Activated CD4-positive, alpha-beta memory T cell treated with anti-CD3 and anti-CD28 coated beads, Interleukin-2, amount 10 ng/mL, durations not matched to agents 7 days and 5 days (primary cell): ENCODE measurements around the gene ACOX2. TPM values are rescaled to one million over a fixed set of nuclear protein-coding genes. Genes with fewer than 3 reads are reported as not detected.

Experiments used
- CTCF ChIA-PET: fragments of 350-600 bp; sonication (Branson Sonifier 250); formaldehyde crosslinking; loops from one replicate; lab custom pipeline; 2021; ENCODE audit warnings: antibody characterized with exemption, inconsistent platforms; lab: Charles Lee
- POLR2A ChIA-PET: fragments of 350-600 bp; sonication (Branson Sonifier 250); formaldehyde crosslinking; loops from one replicate; lab custom pipeline; 2021; ENCODE audit warnings: antibody characterized with exemption; lab: Charles Lee
- DNase-seq: peaks from one replicate; pipeline ENCODE4 v3.0.0-alpha.2; 2020
- H3K27ac Mint-ChIP-seq: one replicate; pipeline ENCODE4 v1.8.0; 2021; ENCODE audit warnings: mild to moderate bottlenecking, mixed read lengths
- H3K27me3 Mint-ChIP-seq: one replicate; pipeline ENCODE4 v1.8.0; 2021; ENCODE audit warnings: mixed read lengths
- H3K36me3 Mint-ChIP-seq: one replicate; pipeline ENCODE4 v1.8.0; 2021; ENCODE audit warnings: low read depth, mixed read lengths
- H3K4me1 Mint-ChIP-seq: one replicate; pipeline ENCODE4 v1.8.0; 2021; ENCODE audit warnings: mixed read lengths
- H3K4me3 Mint-ChIP-seq: one replicate; pipeline ENCODE4 v1.8.0; 2021; ENCODE audit warnings: mild to moderate bottlenecking, mixed read lengths
- H3K9me3 Mint-ChIP-seq: one replicate; pipeline ENCODE4 v1.8.0; 2021; ENCODE audit warnings: mixed read lengths
- total RNA-seq, 2 experiments: library from RNA; stranded (reverse); gene quantifications; one replicate each; pipeline ENCODE4 v1.2.3, GENCODE V29; 2021

The ACOX2 gene
- total RNA-seq, 2 experiments from 2014 or later: not detected

- Mint-ChIP-seq H3K4me3 (no peak overlapping the region), H3K4me1 (peaks cover 63% of the 10 kb centered on the region), H3K27ac (peak overlapping the region; percentile 89), H3K9me3 (no peaks in the 10 kb centered on the region), H3K36me3 (no peaks in the 10 kb centered on the region), H3K27me3 (no peaks in the 10 kb centered on the region)
- POLR2A ChIA-PET: interaction anchor here (0.7 to 4.2 kb wide), 9 partner anchors 13 to 914 kb away, joined by 3 to 44 read pairs (median 4); partner anchors contain the start of genes HTD2, KCTD6, PDE12 and PDHB
- CTCF ChIA-PET: interaction anchor here (1.0 to 6.1 kb wide), 9 partner anchors 14 to 164 kb away, joined by 3 to 56 read pairs (median 5); partner anchors contain the start of genes HTD2, KCTD6, PDHB and PXK
- DNase-seq: no peak
Measured at GRCh38 chr3:58470363-58471024, 66.5 kb downstream of the ACOX2 start.

- Mint-ChIP-seq H3K27ac (no peak overlapping the region), H3K4me3 (no peak overlapping the region), H3K27me3 (no peaks in the 10 kb centered on the region), H3K36me3 (no peaks in the 10 kb centered on the region), H3K9me3 (no peaks in the 10 kb centered on the region), H3K4me1 (peaks cover 58% of the 10 kb centered on the region)
- CTCF ChIA-PET: interaction anchor here (0.7 to 6.1 kb wide), 4 partner anchors 23 to 162 kb away, joined by 3 to 28 read pairs (median 4); partner anchors contain the start of genes HTD2, KCTD6 and RPP14
- POLR2A ChIA-PET: no interaction called here
- DNase-seq: no peak
Measured at GRCh38 chr3:58469096-58469495, 67.9 kb downstream of the ACOX2 start.

GRCh38 chr3:58466899-58467563 lies 70.0 kb downstream of the ACOX2 start:
- POLR2A ChIA-PET: no interaction called here

GRCh38 chr3:58464866-58465265 lies 72.1 kb downstream of the ACOX2 start:
- POLR2A ChIA-PET: no interaction called here

More at GRCh38 chr3:58466899-58467563, 70.0 kb downstream of the ACOX2 start:
- Mint-ChIP-seq H3K36me3 (no peaks in the 10 kb centered on the region), H3K27ac (no peak overlapping the region), H3K4me3 (no peak overlapping the region), H3K4me1 (peaks cover 49% of the 10 kb centered on the region), H3K27me3 (no peaks in the 10 kb centered on the region), H3K9me3 (no peaks in the 10 kb centered on the region)
- CTCF ChIA-PET: interaction anchor here (0.6 to 2.6 kb wide), 5 partner anchors 25 to 161 kb away, joined by 3 to 15 read pairs (median 3); partner anchors contain the start of genes HTD2, KCTD6 and RPP14
- no peak for DNase-seq

GRCh38 chr3:58463942-58464271 lies 73.1 kb downstream of the ACOX2 start:
- H3K9me3 Mint-ChIP-seq: no peaks in the 10 kb centered on the region
- ChIA-PET CTCF (interaction anchor here (0.9 to 3.1 kb wide), 11 partner anchors 9 to 157 kb away, joined by 3 to 34 read pairs (median 5); partner anchors contain the start of genes HTD2, KCTD6, PDHB and RPP14), POLR2A (interaction anchor here (1.1 to 1.3 kb wide), 3 partner anchors 8 to 29 kb away, joined by 3 to 8 read pairs (median 3); partner anchors contain the start of gene KCTD6)
- H3K27ac Mint-ChIP-seq: peak overlapping the region; percentile 40
- H3K36me3 Mint-ChIP-seq: no peaks in the 10 kb centered on the region
- no peaks in the 10 kb centered on the region for H3K27me3 Mint-ChIP-seq
- H3K4me3 Mint-ChIP-seq: no peak overlapping the region
- no peak for DNase-seq
- peaks cover 23% of the 10 kb centered on the region for H3K4me1 Mint-ChIP-seq

More at GRCh38 chr3:58464866-58465265, 72.1 kb downstream of the ACOX2 start:
- no peak overlapping the region for H3K27ac Mint-ChIP-seq
- CTCF ChIA-PET: interaction anchor here (1.1 to 3.1 kb wide), 3 partner anchors 23 to 159 kb away, joined by 3 to 34 read pairs (median 4); partner anchors contain the start of genes HTD2, KCTD6 and RPP14
- H3K27me3 Mint-ChIP-seq: no peaks in the 10 kb centered on the region
- no peaks in the 10 kb centered on the region for H3K36me3 Mint-ChIP-seq
- no peaks in the 10 kb centered on the region for H3K9me3 Mint-ChIP-seq
- no peak for DNase-seq
- H3K4me3 Mint-ChIP-seq: no peak overlapping the region
- H3K4me1 Mint-ChIP-seq: peaks cover 29% of the 10 kb centered on the region

GRCh38 chr3:58463181-58463941 lies 73.6 kb downstream of the ACOX2 start:
- peak; percentile 78 for DNase-seq
- CTCF ChIA-PET: interaction anchor here (0.9 to 3.1 kb wide), 11 partner anchors 9 to 157 kb away, joined by 3 to 34 read pairs (median 5); partner anchors contain the start of genes HTD2, KCTD6, PDHB and RPP14
- Mint-ChIP-seq H3K27ac (peak overlapping the region; percentile 40), H3K4me3 (no peak overlapping the region), H3K4me1 (peaks cover 21% of the 10 kb centered on the region), H3K9me3 (no peaks in the 10 kb centered on the region), H3K27me3 (no peaks in the 10 kb centered on the region), H3K36me3 (no peaks in the 10 kb centered on the region)
- POLR2A ChIA-PET: interaction anchor here (1.1 to 1.3 kb wide), 3 partner anchors 9 to 29 kb away, joined by 3 to 8 read pairs (median 3); partner anchors contain the start of gene KCTD6

GRCh38 chr3:58462829-58463180 lies 74.2 kb downstream of the ACOX2 start:
- peaks cover 21% of the 10 kb centered on the region for H3K4me1 Mint-ChIP-seq
- no peak overlapping the region for H3K4me3 Mint-ChIP-seq
- no peak for DNase-seq
- no peak overlapping the region for H3K27ac Mint-ChIP-seq
- no peaks in the 10 kb centered on the region for H3K9me3 Mint-ChIP-seq
- POLR2A ChIA-PET: no interaction called here
- H3K27me3 Mint-ChIP-seq: no peaks in the 10 kb centered on the region
- CTCF ChIA-PET: no interaction called here
- H3K36me3 Mint-ChIP-seq: no peaks in the 10 kb centered on the region

- Mint-ChIP-seq H3K27me3 (peaks cover 4% of the 10 kb centered on the region), H3K4me3 (no peak overlapping the region), H3K9me3 (peaks cover 14% of the 10 kb centered on the region), H3K36me3 (peaks cover 11% of the 10 kb centered on the region), H3K27ac (no peak overlapping the region), H3K4me1 (peaks cover 11% of the 10 kb centered on the region)
- POLR2A ChIA-PET: no interaction called here
- no peak for DNase-seq
- CTCF ChIA-PET: interaction anchor here (1.0 kb wide), 1 partner anchor 34 kb away, joined by 3 read pairs; no protein-coding TSS in a partner anchor
Measured at GRCh38 chr3:58459160-58459559, 77.8 kb downstream of the ACOX2 start.

Other genes starting within 250 kb of the ACOX2 start
- gene RPP14, start 230.9 kb downstream of the ACOX2 start, total RNA-seq: 10 to 100 TPM; 10.7 to 11.2 TPM
- 1 to 10 TPM; 6.3 to 8.5 TPM for gene HTD2, start 230.7 kb downstream of the ACOX2 start, total RNA-seq
- 10 to 100 TPM; 50.7 to 51.2 TPM for gene PXK, start 204.3 kb downstream of the ACOX2 start, total RNA-seq
- 10 to 100 TPM; 55.5 to 58.9 TPM for gene PDHB, start 103.4 kb downstream of the ACOX2 start, total RNA-seq
- 10 to 100 TPM in 1 of 2 experiments, 1 to 10 TPM in 1; 9.4 to 12.4 TPM for gene KCTD6, start 45.1 kb downstream of the ACOX2 start, total RNA-seq
- gene FAM107A, start 40.2 kb upstream of the ACOX2 start, total RNA-seq: not detected
- gene FAM3D, start 129.6 kb upstream of the ACOX2 start, total RNA-seq: not detected